ENCODE data around the gene CRLF1. TPM values are rescaled to one million over a fixed set of nuclear protein-coding genes. Genes with fewer than 3 reads are reported as not detected.

The CRLF1 gene
- total and polyA plus RNA-seq, 10 of the 15 experiments (the other 5 are each of a cell fraction or from before 2014, with no cell fraction given): 0.10 to 1.2 (median 0.49) TPM; not detected in 4

- TF ChIP-seq BCL3 (IDR thresholded peaks at IDR 0.05; ENCODE audit: borderline replicate concordance, insufficient read depth, low read depth, low read length, poor library complexity, severe bottlenecking) (peak; percentile 26), SREBF1 (IDR thresholded peaks at IDR 0.05; ENCODE audit: low read length) (no peak), IRF4 (IDR thresholded peaks at IDR 0.05; ENCODE audit: low read depth, low read length) (no peak), ZNF687 (IDR thresholded peaks at IDR 0.05) (no peak), RBBP5 (conservative IDR thresholded peaks at IDR 0.05) (no peak), GATAD2B (conservative IDR thresholded peaks at IDR 0.05; ENCODE audit: low read depth) (peak; percentile 50; the same call in 1 of the 2 replicates), FOS (IDR thresholded peaks at IDR 0.05; ENCODE audit: borderline replicate concordance, extremely low read depth, insufficient read length) (no peak), ZNF274 (IDR thresholded peaks at IDR 0.05; ENCODE audit: insufficient read depth, insufficient read length) (no peak), HCFC1 (IDR thresholded peaks at IDR 0.05; ENCODE audit: low read length) (no peak), ZNF384 (IDR thresholded peaks at IDR 0.05; ENCODE audit: borderline replicate concordance, low read depth, low read length) (no peak), IKZF2 (IDR thresholded peaks at IDR 0.05) (no peak), CBFB (IDR thresholded peaks at IDR 0.05; ENCODE audit: low read depth) (no peak), ZBTB40 (IDR thresholded peaks at IDR 0.05; ENCODE audit: borderline replicate concordance) (no peak), SIN3A (IDR thresholded peaks at IDR 0.05; ENCODE audit: low read depth, low read length) (no peak), NKRF (conservative IDR thresholded peaks at IDR 0.05) (no peak), TCF12 (IDR thresholded peaks at IDR 0.05; ENCODE audit: low read depth, low read length) (no peak; the same call in 1 of the 2 replicates)
Observed at GRCh38 chr19:18594096-18594823, 12.3 kb downstream of the CRLF1 start (continued).
